ENCODE measurements around the gene PPM1D.

GRCh38 chr17:60604686-60605334 lies 4.8 kb downstream of the PPM1D start:
- TF ChIP-seq EZH2phosphoT487 (IDR thresholded peaks at IDR 0.05; ENCODE audit: low read depth) (no peak), CTCF (IDR thresholded peaks at IDR 0.05; ENCODE audit: low read depth, low read length) (no peak)

Measured in OCI-LY3 (cell line).